ENCODE results near the gene ZNF346.

The ZNF346 gene

GRCh38 chr5:177117441-177118045 lies 95.0 kb downstream of the ZNF346 start:
- no peak for DNase-seq (ENCODE audit: low read depth in 2 of 2)

GRCh38 chr5:177122566-177122965 lies 100.1 kb downstream of the ZNF346 start:
- DNase-seq (ENCODE audit: low read depth in 2 of 2) = no peak

- DNase-seq (ENCODE audit: low read depth in 2 of 2) = no peak
These were observed 101.4 kb downstream of the ZNF346 start for GRCh38 chr5:177123789-177124485.

GRCh38 chr5:177124486-177124991 lies 102.0 kb downstream of the ZNF346 start:
- DNase-seq (ENCODE audit: low read depth in 2 of 2) = no peak

- no peak for DNase-seq (ENCODE audit: low read depth in 2 of 2)
These were observed 104.3 kb downstream of the ZNF346 start for GRCh38 chr5:177126771-177127170.

GRCh38 chr5:177128551-177128981 lies 106.1 kb downstream of the ZNF346 start:
- DNase-seq (ENCODE audit: low read depth in 2 of 2) = no peak

- no peak for DNase-seq (ENCODE audit: low read depth in 2 of 2)
These were observed 107.9 kb downstream of the ZNF346 start for GRCh38 chr5:177130211-177131018.
